Measurements from ENCODE around the gene VEGFB. TPM values are rescaled to one million over a fixed set of nuclear protein-coding genes. Genes with fewer than 3 reads are reported as not detected.

VEGFB gene
- total and polyA plus RNA-seq, 2 donors (not counting 1 experiment from before 2014, with no cell fraction given): 25.3 to 27.9 TPM

GRCh38 chr11:64258946-64259532, 24.7 kb downstream of the VEGFB start:
- DNase-seq (ENCODE audit: low read depth in 2 of 2): no peak
- no peak for TF ChIP-seq EZH2 (IDR thresholded peaks at IDR 0.05; ENCODE audit: low read length, missing control alignments)
- TF ChIP-seq CTCF (conservative IDR thresholded peaks at IDR 0.05 in 1 of 2, IDR thresholded peaks at IDR 0.05 in 1 of 2; ENCODE audit: low read depth in 1 of 2, low read length in 2 of 2): no peak
- H3K4me2 ChIP-seq (ENCODE audit: extremely low read depth, insufficient read depth, low read length): no peak overlapping the region
- H3K27ac ChIP-seq (ENCODE audit: insufficient read depth, low read length): no peak overlapping the region
- no peaks in the 10 kb centered on the region for H4K20me1 ChIP-seq (ENCODE audit: control insufficient read depth, extremely low read depth, insufficient read depth, low read length)
- peaks cover 48% of the 10 kb centered on the region for H3K36me3 ChIP-seq (ENCODE audit: control insufficient read depth, insufficient read depth, low read length)
- H3K79me2 ChIP-seq (ENCODE audit: control insufficient read depth, insufficient read depth, low read length): peaks cover under 1% of the 10 kb centered on the region
- H2AFZ ChIP-seq (ENCODE audit: low read length): no peak overlapping the region
- H3K9ac ChIP-seq (ENCODE audit: insufficient read depth, low read length): no peak overlapping the region
- no peaks in the 10 kb centered on the region for H3K27me3 ChIP-seq (ENCODE audit: control insufficient read depth, insufficient read depth, low read length)
- no peaks in the 10 kb centered on the region for H3K4me1 ChIP-seq (ENCODE audit: control insufficient read depth, extremely low read depth, insufficient read depth, low read length)
- H3K4me3 ChIP-seq (replicated peaks in 1 of 4; ENCODE audit: control extremely low read depth in 1 of 4, insufficient read depth in 1 of 4, low read depth in 3 of 4, low read length in 4 of 4): no peak overlapping the region
- no peaks in the 10 kb centered on the region for H3K9me3 ChIP-seq (ENCODE audit: control insufficient read depth, insufficient read depth, low read depth, low read length)

GRCh38 chr11:64259533-64260067, 25.2 kb downstream of the VEGFB start:
- no peak overlapping the region for H2AFZ ChIP-seq (ENCODE audit: low read length)
- no peaks in the 10 kb centered on the region for H3K4me1 ChIP-seq (ENCODE audit: control insufficient read depth, extremely low read depth, insufficient read depth, low read length)
- H3K79me2 ChIP-seq (ENCODE audit: control insufficient read depth, insufficient read depth, low read length): no peaks in the 10 kb centered on the region
- H3K9me3 ChIP-seq (ENCODE audit: control insufficient read depth, insufficient read depth, low read depth, low read length): no peaks in the 10 kb centered on the region
- DNase-seq (ENCODE audit: low read depth in 2 of 2): no peak
- H3K27me3 ChIP-seq (ENCODE audit: control insufficient read depth, insufficient read depth, low read length): no peaks in the 10 kb centered on the region
- H3K36me3 ChIP-seq (ENCODE audit: control insufficient read depth, insufficient read depth, low read length): peaks cover 49% of the 10 kb centered on the region
- H4K20me1 ChIP-seq (ENCODE audit: control insufficient read depth, extremely low read depth, insufficient read depth, low read length): no peaks in the 10 kb centered on the region
- TF ChIP-seq EZH2 (IDR thresholded peaks at IDR 0.05; ENCODE audit: low read length, missing control alignments) (no peak), CTCF (conservative IDR thresholded peaks at IDR 0.05 in 1 of 2, IDR thresholded peaks at IDR 0.05 in 1 of 2; ENCODE audit: low read depth in 1 of 2, low read length in 2 of 2) (no peak)
- H3K9ac ChIP-seq (ENCODE audit: insufficient read depth, low read length): no peak overlapping the region
- no peak overlapping the region for H3K27ac ChIP-seq (ENCODE audit: insufficient read depth, low read length)
- no peak overlapping the region for H3K4me3 ChIP-seq (replicated peaks in 1 of 4; ENCODE audit: control extremely low read depth in 1 of 4, insufficient read depth in 1 of 4, low read depth in 3 of 4, low read length in 4 of 4)
- no peak overlapping the region for H3K4me2 ChIP-seq (ENCODE audit: extremely low read depth, insufficient read depth, low read length)

- DNase-seq (ENCODE audit: low read depth in 2 of 2): no peak
- Histone ChIP-seq H3K4me1 (ENCODE audit: control insufficient read depth, extremely low read depth, insufficient read depth, low read length) (no peaks in the 10 kb centered on the region), H3K36me3 (ENCODE audit: control insufficient read depth, insufficient read depth, low read length) (peaks cover 46% of the 10 kb centered on the region), H2AFZ (ENCODE audit: low read length) (no peak overlapping the region), H3K4me2 (ENCODE audit: extremely low read depth, insufficient read depth, low read length) (no peak overlapping the region), H3K27me3 (ENCODE audit: control insufficient read depth, insufficient read depth, low read length) (no peaks in the 10 kb centered on the region), H3K9me3 (ENCODE audit: control insufficient read depth, insufficient read depth, low read depth, low read length) (no peaks in the 10 kb centered on the region), H3K79me2 (ENCODE audit: control insufficient read depth, insufficient read depth, low read length) (no peaks in the 10 kb centered on the region), H3K4me3 (replicated peaks in 1 of 4; ENCODE audit: control extremely low read depth in 1 of 4, insufficient read depth in 1 of 4, low read depth in 3 of 4, low read length in 4 of 4) (no peak overlapping the region), H3K9ac (ENCODE audit: insufficient read depth, low read length) (no peak overlapping the region), H4K20me1 (ENCODE audit: control insufficient read depth, extremely low read depth, insufficient read depth, low read length) (no peaks in the 10 kb centered on the region), H3K27ac (ENCODE audit: insufficient read depth, low read length) (no peak overlapping the region)
- TF ChIP-seq CTCF (conservative IDR thresholded peaks at IDR 0.05 in 1 of 2, IDR thresholded peaks at IDR 0.05 in 1 of 2; ENCODE audit: low read depth in 1 of 2, low read length in 2 of 2) (no peak), EZH2 (IDR thresholded peaks at IDR 0.05; ENCODE audit: low read length, missing control alignments) (no peak)
Measured at GRCh38 chr11:64260147-64260708, 25.8 kb downstream of the VEGFB start.

Data from fibroblast of lung (primary cell).